ENCODE measurements around the gene NDUFS8. TPM values are rescaled to one million over a fixed set of nuclear protein-coding genes. Genes with fewer than 3 reads are reported as not detected.

NDUFS8 gene
- polyA plus RNA-seq, 1 donor from 2014 or later, result 169 TPM

DNA sequence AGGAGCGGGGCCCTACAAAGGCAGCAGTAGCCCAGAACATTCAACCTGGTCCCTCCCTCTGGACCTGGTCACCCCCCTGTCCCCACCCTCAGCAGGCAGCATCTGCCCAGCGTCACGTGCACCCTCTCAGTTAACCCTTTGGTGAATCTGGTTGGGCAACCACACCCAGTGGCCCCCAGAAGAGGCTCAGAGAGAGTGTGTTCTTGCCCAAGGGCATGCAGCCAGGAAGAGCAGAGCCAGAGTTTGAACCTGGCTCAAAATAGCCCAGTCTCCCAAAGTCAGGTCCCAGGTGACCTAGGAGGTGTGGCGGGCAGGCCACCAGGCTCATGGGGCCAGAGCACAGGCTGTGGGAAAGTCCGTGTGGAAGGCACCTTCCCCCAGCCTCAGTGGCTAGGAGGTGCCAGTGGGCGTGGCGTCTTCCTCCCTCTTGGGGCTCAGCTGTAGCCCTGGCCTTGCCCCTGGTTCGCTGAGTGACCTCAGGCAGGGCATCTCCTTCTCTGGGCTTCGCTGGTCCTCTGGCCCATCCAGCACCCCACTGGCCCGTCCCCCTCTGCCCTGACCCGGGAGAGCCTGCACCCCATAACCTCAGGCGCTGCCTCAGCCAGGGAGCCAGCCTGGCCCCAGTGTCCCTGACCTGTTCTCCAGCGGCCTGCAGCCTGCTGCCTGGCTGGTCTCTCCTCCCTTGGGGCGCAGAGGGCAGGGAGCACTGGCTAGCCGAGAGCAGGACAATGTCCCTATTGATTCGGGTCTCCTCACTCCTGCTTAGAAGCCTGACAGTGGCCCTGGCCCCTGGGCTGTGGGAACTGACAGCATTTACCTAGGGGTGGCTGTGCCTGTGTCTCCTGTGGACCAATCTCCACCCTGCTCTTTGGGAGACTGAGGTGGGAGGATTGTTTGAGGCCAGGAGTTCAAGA lies 13.3 kb upstream of the NDUFS8 start:
- TF ChIP-seq RAD21 (conservative IDR thresholded peaks at IDR 0.05), result no peak
- TF ChIP-seq MXI1 (conservative IDR thresholded peaks at IDR 0.05; ENCODE audit: poor library complexity, severe bottlenecking), result no peak
- no peak for TF ChIP-seq SMC3 (conservative IDR thresholded peaks at IDR 0.05; ENCODE audit: poor library complexity)
- TF ChIP-seq, protein P1, sequence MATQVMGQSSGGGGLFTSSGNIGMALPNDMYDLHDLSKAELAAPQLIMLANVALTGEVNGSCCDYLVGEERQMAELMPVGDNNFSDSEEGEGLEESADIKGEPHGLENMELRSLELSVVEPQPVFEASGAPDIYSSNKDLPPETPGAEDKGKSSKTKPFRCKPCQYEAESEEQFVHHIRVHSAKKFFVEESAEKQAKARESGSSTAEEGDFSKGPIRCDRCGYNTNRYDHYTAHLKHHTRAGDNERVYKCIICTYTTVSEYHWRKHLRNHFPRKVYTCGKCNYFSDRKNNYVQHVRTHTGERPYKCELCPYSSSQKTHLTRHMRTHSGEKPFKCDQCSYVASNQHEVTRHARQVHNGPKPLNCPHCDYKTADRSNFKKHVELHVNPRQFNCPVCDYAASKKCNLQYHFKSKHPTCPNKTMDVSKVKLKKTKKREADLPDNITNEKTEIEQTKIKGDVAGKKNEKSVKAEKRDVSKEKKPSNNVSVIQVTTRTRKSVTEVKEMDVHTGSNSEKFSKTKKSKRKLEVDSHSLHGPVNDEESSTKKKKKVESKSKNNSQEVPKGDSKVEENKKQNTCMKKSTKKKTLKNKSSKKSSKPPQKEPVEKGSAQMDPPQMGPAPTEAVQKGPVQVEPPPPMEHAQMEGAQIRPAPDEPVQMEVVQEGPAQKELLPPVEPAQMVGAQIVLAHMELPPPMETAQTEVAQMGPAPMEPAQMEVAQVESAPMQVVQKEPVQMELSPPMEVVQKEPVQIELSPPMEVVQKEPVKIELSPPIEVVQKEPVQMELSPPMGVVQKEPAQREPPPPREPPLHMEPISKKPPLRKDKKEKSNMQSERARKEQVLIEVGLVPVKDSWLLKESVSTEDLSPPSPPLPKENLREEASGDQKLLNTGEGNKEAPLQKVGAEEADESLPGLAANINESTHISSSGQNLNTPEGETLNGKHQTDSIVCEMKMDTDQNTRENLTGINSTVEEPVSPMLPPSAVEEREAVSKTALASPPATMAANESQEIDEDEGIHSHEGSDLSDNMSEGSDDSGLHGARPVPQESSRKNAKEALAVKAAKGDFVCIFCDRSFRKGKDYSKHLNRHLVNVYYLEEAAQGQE (IDR thresholded peaks at IDR 0.05; ENCODE audit: borderline replicate concordance), result no peak
- no peak for TF ChIP-seq EP300 (conservative IDR thresholded peaks at IDR 0.05; ENCODE audit: poor library complexity, severe bottlenecking)
- no peak for TF ChIP-seq TAF1 (IDR thresholded peaks at IDR 0.05; ENCODE audit: low read depth)
- TF ChIP-seq, protein P2, sequence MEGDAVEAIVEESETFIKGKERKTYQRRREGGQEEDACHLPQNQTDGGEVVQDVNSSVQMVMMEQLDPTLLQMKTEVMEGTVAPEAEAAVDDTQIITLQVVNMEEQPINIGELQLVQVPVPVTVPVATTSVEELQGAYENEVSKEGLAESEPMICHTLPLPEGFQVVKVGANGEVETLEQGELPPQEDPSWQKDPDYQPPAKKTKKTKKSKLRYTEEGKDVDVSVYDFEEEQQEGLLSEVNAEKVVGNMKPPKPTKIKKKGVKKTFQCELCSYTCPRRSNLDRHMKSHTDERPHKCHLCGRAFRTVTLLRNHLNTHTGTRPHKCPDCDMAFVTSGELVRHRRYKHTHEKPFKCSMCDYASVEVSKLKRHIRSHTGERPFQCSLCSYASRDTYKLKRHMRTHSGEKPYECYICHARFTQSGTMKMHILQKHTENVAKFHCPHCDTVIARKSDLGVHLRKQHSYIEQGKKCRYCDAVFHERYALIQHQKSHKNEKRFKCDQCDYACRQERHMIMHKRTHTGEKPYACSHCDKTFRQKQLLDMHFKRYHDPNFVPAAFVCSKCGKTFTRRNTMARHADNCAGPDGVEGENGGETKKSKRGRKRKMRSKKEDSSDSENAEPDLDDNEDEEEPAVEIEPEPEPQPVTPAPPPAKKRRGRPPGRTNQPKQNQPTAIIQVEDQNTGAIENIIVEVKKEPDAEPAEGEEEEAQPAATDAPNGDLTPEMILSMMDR (IDR thresholded peaks at IDR 0.05; ENCODE audit: poor library complexity, severe bottlenecking), result no peak
- TF ChIP-seq POLR2AphosphoS5 (IDR thresholded peaks at IDR 0.05), result no peak

DNA sequence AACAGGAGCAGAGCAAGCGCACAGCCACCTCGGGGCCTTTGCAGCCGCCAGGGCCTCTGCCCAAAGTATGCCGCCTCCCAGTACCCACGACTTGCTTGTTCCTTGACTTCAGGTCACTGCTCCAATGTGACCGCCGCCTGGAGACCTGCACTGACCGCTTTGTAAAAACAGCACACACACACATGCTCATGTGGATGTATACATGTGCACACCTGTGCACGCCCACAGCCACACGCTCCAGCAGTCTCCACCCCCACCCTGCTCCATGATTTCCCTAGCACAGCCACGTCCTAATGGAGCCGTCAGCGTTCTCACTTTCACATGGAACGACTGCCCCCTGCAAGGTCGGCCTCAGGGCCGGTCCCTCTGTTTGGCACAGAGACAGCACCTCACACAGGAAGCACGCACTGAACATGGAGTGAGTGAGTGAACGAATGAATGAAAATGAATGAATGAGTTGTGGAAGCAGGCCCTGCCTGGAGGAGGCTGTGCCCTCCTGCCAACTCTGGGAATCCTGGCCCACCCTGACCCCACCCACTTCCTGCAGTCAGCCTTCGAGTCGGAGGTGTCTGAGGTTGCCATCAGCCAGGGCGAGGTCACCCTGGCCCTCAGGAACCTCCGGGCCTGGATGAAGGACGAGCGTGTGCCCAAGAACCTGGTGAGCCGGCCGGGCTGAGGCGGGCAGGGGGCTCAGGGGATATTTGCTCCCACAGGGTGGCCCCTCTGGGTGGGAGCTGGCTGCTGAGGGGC lies 12.3 kb upstream of the NDUFS8 start:
- H4K20me1 ChIP-seq (ENCODE audit: insufficient read depth), result no peaks in the 10 kb centered on the region
- no peaks in the 10 kb centered on the region for H3K79me2 ChIP-seq (replicated peaks; ENCODE audit: insufficient read depth, low read length)
- no peaks in the 10 kb centered on the region for H3F3A ChIP-seq (ENCODE audit: insufficient read depth, low read length, poor library complexity, severe bottlenecking)
- no peak overlapping the region for H3K9ac ChIP-seq (ENCODE audit: low read length)
- no peaks in the 10 kb centered on the region for H3K27me3 ChIP-seq (ENCODE audit: insufficient read depth, low read depth, low read length)
- H3K4me2 ChIP-seq (ENCODE audit: low read length), result no peak overlapping the region
- no peak overlapping the region for H2AFZ ChIP-seq (ENCODE audit: low read depth, low read length)
- H3K4me3 ChIP-seq (ENCODE audit: low read length), result no peak overlapping the region
- TF ChIP-seq SMC3 (conservative IDR thresholded peaks at IDR 0.05; ENCODE audit: poor library complexity), result no peak
- TF ChIP-seq MXI1 (conservative IDR thresholded peaks at IDR 0.05; ENCODE audit: poor library complexity, severe bottlenecking), result no peak
- TF ChIP-seq, protein P1 (IDR thresholded peaks at IDR 0.05; ENCODE audit: borderline replicate concordance), result no peak
- TF ChIP-seq, protein P2 (IDR thresholded peaks at IDR 0.05; ENCODE audit: poor library complexity, severe bottlenecking), result no peak
- no peak for TF ChIP-seq RAD21 (conservative IDR thresholded peaks at IDR 0.05)
- TF ChIP-seq EZH2 (IDR thresholded peaks at IDR 0.05; ENCODE audit: borderline replicate concordance, insufficient read depth, low read length, poor library complexity, severe bottlenecking), result no peak
- TF ChIP-seq TAF1 (IDR thresholded peaks at IDR 0.05; ENCODE audit: low read depth), result no peak
- TF ChIP-seq EP300 (conservative IDR thresholded peaks at IDR 0.05; ENCODE audit: poor library complexity, severe bottlenecking), result no peak
- no peak for TF ChIP-seq POLR2AphosphoS5 (IDR thresholded peaks at IDR 0.05)
- no peak overlapping the region for H3K27ac ChIP-seq (ENCODE audit: low read length)
- H3K9me2 ChIP-seq (ENCODE audit: insufficient read depth, low read length), result no peaks in the 10 kb centered on the region
- no peaks in the 10 kb centered on the region for H3K9me3 ChIP-seq (ENCODE audit: low read length)
- H3K36me3 ChIP-seq (ENCODE audit: insufficient read depth, low read length), result no peaks in the 10 kb centered on the region

More for the DNA sequence above, 13.3 kb upstream of the NDUFS8 start:
- Histone ChIP-seq H3K79me2 (replicated peaks; ENCODE audit: insufficient read depth, low read length) (no peaks in the 10 kb centered on the region), H3K27me3 (ENCODE audit: insufficient read depth, low read depth, low read length) (no peaks in the 10 kb centered on the region), H3K36me3 (ENCODE audit: insufficient read depth, low read length) (no peaks in the 10 kb centered on the region), H3F3A (ENCODE audit: insufficient read depth, low read length, poor library complexity, severe bottlenecking) (no peaks in the 10 kb centered on the region), H3K27ac (ENCODE audit: low read length) (no peak overlapping the region), H3K4me2 (ENCODE audit: low read length) (no peak overlapping the region), H3K9me3 (ENCODE audit: low read length) (no peaks in the 10 kb centered on the region), H3K4me3 (ENCODE audit: low read length) (no peak overlapping the region), H3K9me2 (ENCODE audit: insufficient read depth, low read length) (no peaks in the 10 kb centered on the region), H4K20me1 (ENCODE audit: insufficient read depth) (no peaks in the 10 kb centered on the region), H3K9ac (ENCODE audit: low read length) (no peak overlapping the region), H2AFZ (ENCODE audit: low read depth, low read length) (no peak overlapping the region)

Data from neural cell (in vitro differentiated cells).